H9 (cell line): Measurements from ENCODE around the gene CIT. TPM values are rescaled to one million over a fixed set of nuclear protein-coding genes. Genes with fewer than 3 reads are reported as not detected.

Experiments
- DNase-seq: peaks from one replicate; pipeline ENCODE4 v3.0.0-alpha.2; 2017
- H2AFZ ChIP-seq: one replicate; pipeline ENCODE4 v1.6.1; 2013; ENCODE audit warnings: mild to moderate bottlenecking, low read length, control low read depth, moderate library complexity
- H2AK5ac ChIP-seq: 2 replicates; pipeline ENCODE4 v1.6.1; 2013; ENCODE audit warnings: low read length, control low read depth, mixed read lengths; ENCODE audit not compliant: insufficient read length
- H2BK120ac ChIP-seq: one replicate; pipeline ENCODE4 v1.6.1; 2013; ENCODE audit warnings: low read depth, mild to moderate bottlenecking, low read length, control low read depth, inconsistent platforms; ENCODE audit not compliant: poor library complexity, severe bottlenecking
- H2BK12ac ChIP-seq: 2 replicates; pipeline ENCODE4 v1.6.1; 2013; ENCODE audit warnings: low read length, control low read depth, mixed read lengths, low read depth; ENCODE audit not compliant: insufficient read length
- H2BK15ac ChIP-seq: 2 replicates; pipeline ENCODE4 v1.6.1; 2013; ENCODE audit warnings: low read depth, low read length, control low read depth
- H2BK20ac ChIP-seq: one replicate; pipeline ENCODE4 v1.6.1; 2013; ENCODE audit warnings: low read depth, mild to moderate bottlenecking, low read length, control low read depth, inconsistent platforms; ENCODE audit not compliant: poor library complexity, severe bottlenecking
- H2BK5ac ChIP-seq: 2 replicates; pipeline ENCODE4 v1.6.1; 2013; ENCODE audit warnings: low read length, control low read depth, mixed read lengths; ENCODE audit not compliant: insufficient read length
- H3K14ac ChIP-seq: 2 replicates; pipeline ENCODE4 v1.6.1; 2013; ENCODE audit warnings: low read length, control low read depth; ENCODE audit not compliant: insufficient read depth
- H3K18ac ChIP-seq: 2 replicates; pipeline ENCODE4 v1.6.1; 2013; ENCODE audit warnings: low read depth, mild to moderate bottlenecking, mixed read lengths, low read length, control low read depth; ENCODE audit not compliant: insufficient read length
- H3K23ac ChIP-seq: 2 replicates; pipeline ENCODE4 v1.6.1; 2013; ENCODE audit warnings: low read length, control low read depth, mixed read lengths, low read depth; ENCODE audit not compliant: insufficient read length
- H3K23me2 ChIP-seq: 2 replicates; pipeline ENCODE4 v1.6.1; 2013; ENCODE audit warnings: low read depth, mild to moderate bottlenecking, mixed read lengths, low read length, control low read depth; ENCODE audit not compliant: insufficient read length, poor library complexity, severe bottlenecking
- H3K27ac ChIP-seq: 2 replicates; pipeline ENCODE4 v1.5.1; 2013; ENCODE audit warnings: low read length, control low read depth, mixed read lengths, low read depth; ENCODE audit not compliant: insufficient read length
- H3K27me3 ChIP-seq: 2 replicates; pipeline ENCODE4 v1.6.1; 2013; ENCODE audit warnings: low read length, control low read depth, inconsistent platforms; ENCODE audit not compliant: insufficient read depth
- H3K4ac ChIP-seq: 2 replicates; pipeline ENCODE4 v1.6.1; 2013; ENCODE audit warnings: low read depth, mild to moderate bottlenecking, control low read depth, inconsistent platforms, low read length, moderate library complexity
- H3K4me1 ChIP-seq: 2 replicates; pipeline ENCODE4 v1.6.1; 2013; ENCODE audit warnings: low read length, control low read depth, inconsistent platforms; ENCODE audit not compliant: insufficient read depth
- H3K4me2 ChIP-seq: 2 replicates; pipeline ENCODE4 v1.6.1; 2013; ENCODE audit warnings: low read length, control low read depth, mixed read lengths; ENCODE audit not compliant: insufficient read length, insufficient read depth
- H3K56ac ChIP-seq: 2 replicates; pipeline ENCODE4 v1.6.1; 2013; ENCODE audit warnings: low read depth, mild to moderate bottlenecking, mixed read lengths, low read length, control low read depth; ENCODE audit not compliant: insufficient read length
- H3K79me1 ChIP-seq: 2 replicates; pipeline ENCODE4 v1.6.1; 2013; ENCODE audit warnings: low read depth, mild to moderate bottlenecking, moderate library complexity, low read length, control low read depth, inconsistent platforms; ENCODE audit not compliant: insufficient read depth, poor library complexity, severe bottlenecking
- H3K79me2 ChIP-seq: 2 replicates; pipeline ENCODE4 v1.6.1; 2013; ENCODE audit warnings: low read length, control low read depth, inconsistent platforms; ENCODE audit not compliant: insufficient read depth
- H3K9ac ChIP-seq: 2 replicates; pipeline ENCODE4 v1.6.1; 2013; ENCODE audit warnings: low read length, control low read depth, mixed read lengths; ENCODE audit not compliant: insufficient read length; ENCODE audit errors: extremely low read depth
- H3K9me3 ChIP-seq: one replicate; pipeline ENCODE4 v1.6.1; 2013; ENCODE audit warnings: low read depth, low read length, inconsistent platforms; ENCODE audit not compliant: control insufficient read depth
- H3T11ph ChIP-seq: one replicate; pipeline ENCODE4 v1.6.1; 2013; ENCODE audit warnings: mild to moderate bottlenecking, low read length, control low read depth, inconsistent platforms
- H4K20me1 ChIP-seq: one replicate; pipeline ENCODE4 v1.6.1; 2013; ENCODE audit not compliant: control insufficient read depth, insufficient read length, insufficient read depth
- H4K5ac ChIP-seq: 2 replicates; pipeline ENCODE4 v1.6.1; 2013; ENCODE audit warnings: low read depth, mild to moderate bottlenecking, mixed read lengths, low read length, control low read depth; ENCODE audit not compliant: insufficient read length
- H4K8ac ChIP-seq: replicated peaks from 2 replicates; pipeline ENCODE4 v1.6.1; 2013; ENCODE audit warnings: low read length, control low read depth, mixed read lengths, low read depth; ENCODE audit not compliant: insufficient read length
- H4K91ac ChIP-seq: 2 replicates; pipeline ENCODE4 v1.6.1; 2013; ENCODE audit warnings: low read depth, mild to moderate bottlenecking, moderate library complexity, mixed read lengths, low read length, control low read depth; ENCODE audit not compliant: insufficient read length
- H3K27ac Mint-ChIP-seq, 3 experiments: 2 replicates in 2 of 3; 3 replicates in 1 of 3; pipeline ENCODE4 v1.8.0; 2020 to 2021; ENCODE audit warnings: mixed read lengths in 3 of 3, mild to moderate bottlenecking in 1 of 3, moderate library complexity in 1 of 3
- H3K27me3 Mint-ChIP-seq: 2 replicates; pipeline ENCODE4 v1.8.0; 2021; ENCODE audit warnings: low read depth, mild to moderate bottlenecking, moderate library complexity, mixed read lengths
- H3K36me3 Mint-ChIP-seq, 3 experiments: 2 replicates in 2 of 3; 3 replicates in 1 of 3; pipeline ENCODE4 v1.8.0; 2020 to 2021; ENCODE audit warnings: low read depth in 3 of 3, mixed read lengths in 3 of 3; ENCODE audit not compliant: insufficient read depth in 1 of 3
- H3K4me1 Mint-ChIP-seq, 2 experiments: 2 replicates each; pipeline ENCODE4 v1.8.0; 2020; ENCODE audit warnings: mixed read lengths in 2 of 2
- H3K4me3 Mint-ChIP-seq, 2 experiments: 2 replicates in 1 of 2; 3 replicates in 1 of 2; pipeline ENCODE4 v1.8.0; 2020 to 2021; ENCODE audit warnings: mild to moderate bottlenecking in 2 of 2, mixed read lengths in 2 of 2, moderate library complexity in 1 of 2
- H3K9me3 Mint-ChIP-seq, 2 experiments: 2 replicates in 1 of 2; 3 replicates in 1 of 2; pipeline ENCODE4 v1.8.0; 2020; ENCODE audit warnings: mild to moderate bottlenecking in 2 of 2, mixed read lengths in 2 of 2, moderate library complexity in 1 of 2
- WGBS: extraction: QIAGEN DNeasy Blood & Tissue Kit; methylation state at CpG from one replicate; pipeline ENCODE4 v1.1.7; 2013; ENCODE audit warnings: missing lambda C conversion rate, low lambda C conversion rate, mixed read lengths; ENCODE audit not compliant: insufficient read length; ENCODE audit errors: extremely low coverage; 5-methylcytosine and 5-hydroxymethylcytosine counted together
- total RNA-seq: library from RNA; stranded (reverse); gene quantifications from 2 replicates; pipeline ENCODE4 v1.2.1, GENCODE V29; 2021
- TF ChIP-seq, protein P1 (sequence below): fragments of 200-600 bp; sonication (generic); conservative IDR thresholded peaks from 3 replicates; pipeline ENCODE4 v1.8.0; 2021; ENCODE audit warnings: antibody characterized with exemption, mild to moderate bottlenecking

The CIT gene
- total RNA-seq, 1 experiment from 2014 or later, result 55.3 TPM

DNA sequence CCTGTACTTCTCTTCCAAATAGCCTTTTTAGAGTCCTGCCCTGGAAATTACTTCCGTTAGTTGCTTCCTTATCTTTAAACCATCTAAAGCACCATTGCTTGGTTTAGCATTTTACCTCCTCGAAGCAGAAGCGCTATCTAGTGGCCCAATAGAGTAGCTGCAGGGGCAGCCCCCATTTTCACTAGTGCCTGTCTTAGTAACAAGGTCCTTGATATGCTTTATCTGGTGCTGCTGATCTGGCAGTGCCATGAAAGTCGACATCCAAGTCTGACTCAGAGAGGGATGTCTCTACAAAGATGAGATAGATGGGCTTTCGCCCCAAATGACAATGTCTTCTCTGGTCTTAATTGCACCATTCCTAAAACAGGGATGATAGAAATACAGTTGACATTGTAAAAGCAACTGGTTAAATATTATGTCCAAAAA is 25.0 kb upstream of the CIT start:
- Histone ChIP-seq H3K9me3 (no peaks in the 10 kb centered on the region), H3K23me2 (no peaks in the 10 kb centered on the region), H3K18ac (no peak overlapping the region), H4K8ac (no peak overlapping the region), H3K27me3 (no peaks in the 10 kb centered on the region), H3K4me2 (no peak overlapping the region), H3K79me2 (no peaks in the 10 kb centered on the region), H2BK5ac (no peak overlapping the region), H2AFZ (no peak overlapping the region), H3K4me1 (no peaks in the 10 kb centered on the region), H3K79me1 (no peaks in the 10 kb centered on the region), H3T11ph (no peak overlapping the region), H3K23ac (no peak overlapping the region), H2BK15ac (no peak overlapping the region), H2BK20ac (no peak overlapping the region), H3K4ac (no peak overlapping the region), H3K14ac (no peak overlapping the region), H4K91ac (no peak overlapping the region), H2BK120ac (no peak overlapping the region), H4K20me1 (no peaks in the 10 kb centered on the region), H2AK5ac (no peak overlapping the region), H3K27ac (no peak overlapping the region), H2BK12ac (no peak overlapping the region), H3K9ac (no peak overlapping the region), H3K56ac (no peak overlapping the region), H4K5ac (no peak overlapping the region)
- no peaks in the 10 kb centered on the region for H3K27me3 Mint-ChIP-seq
- TF ChIP-seq, protein P1, sequence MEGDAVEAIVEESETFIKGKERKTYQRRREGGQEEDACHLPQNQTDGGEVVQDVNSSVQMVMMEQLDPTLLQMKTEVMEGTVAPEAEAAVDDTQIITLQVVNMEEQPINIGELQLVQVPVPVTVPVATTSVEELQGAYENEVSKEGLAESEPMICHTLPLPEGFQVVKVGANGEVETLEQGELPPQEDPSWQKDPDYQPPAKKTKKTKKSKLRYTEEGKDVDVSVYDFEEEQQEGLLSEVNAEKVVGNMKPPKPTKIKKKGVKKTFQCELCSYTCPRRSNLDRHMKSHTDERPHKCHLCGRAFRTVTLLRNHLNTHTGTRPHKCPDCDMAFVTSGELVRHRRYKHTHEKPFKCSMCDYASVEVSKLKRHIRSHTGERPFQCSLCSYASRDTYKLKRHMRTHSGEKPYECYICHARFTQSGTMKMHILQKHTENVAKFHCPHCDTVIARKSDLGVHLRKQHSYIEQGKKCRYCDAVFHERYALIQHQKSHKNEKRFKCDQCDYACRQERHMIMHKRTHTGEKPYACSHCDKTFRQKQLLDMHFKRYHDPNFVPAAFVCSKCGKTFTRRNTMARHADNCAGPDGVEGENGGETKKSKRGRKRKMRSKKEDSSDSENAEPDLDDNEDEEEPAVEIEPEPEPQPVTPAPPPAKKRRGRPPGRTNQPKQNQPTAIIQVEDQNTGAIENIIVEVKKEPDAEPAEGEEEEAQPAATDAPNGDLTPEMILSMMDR, result peak; percentile 89
- peak; percentile 88 for DNase-seq
- WGBS, result no CpG with 5 or more reads among the region's 5 CpGs
- H3K27ac Mint-ChIP-seq, result no peak overlapping the region
- H3K4me3 Mint-ChIP-seq, result no peak overlapping the region
- no peaks in the 10 kb centered on the region; a peak in 1 of 4 replicates for H3K4me1 Mint-ChIP-seq
- no peaks in the 10 kb centered on the region for H3K36me3 Mint-ChIP-seq
- H3K9me3 Mint-ChIP-seq, result no peaks in the 10 kb centered on the region
